Erythroblast (primary cell): ENCODE results near the gene NKD1.

Source experiments
- GATA1 ChIP-seq: IDR thresholded peaks from 2 replicates; pipeline ENCODE4 v1.6.1; 2011; ENCODE audit warnings: low read depth, mild to moderate bottlenecking, control low read depth, low read length, moderate library complexity
- POLR2A ChIP-seq: IDR thresholded peaks from 2 replicates; pipeline ENCODE4 v1.6.1; 2011; ENCODE audit warnings: mild to moderate bottlenecking, low read length

- no peak for TF ChIP-seq POLR2A
- no peak for TF ChIP-seq GATA1
Observed at GRCh38 chr16:50550866-50551641, 2.9 kb downstream of the NKD1 start.
